Mesenchymal stem cell (in vitro differentiated cells and primary cell): ENCODE data around the gene LBX2.

ENCODE experiments used
- DNase-seq: peaks from one replicate; pipeline ENCODE4 v3.0.0-alpha.2; 2013
- H2AFZ ChIP-seq: one replicate; pipeline ENCODE4 v1.6.1; 2013; ENCODE audit warnings: low read depth, mild to moderate bottlenecking, control low read depth, inconsistent platforms, low read length, moderate library complexity
- H2AK5ac ChIP-seq: 2 replicates; pipeline ENCODE4 v1.6.1; 2013; ENCODE audit warnings: low read length, moderate library complexity, mild to moderate bottlenecking, inconsistent platforms; ENCODE audit not compliant: severe bottlenecking
- H2BK120ac ChIP-seq: one replicate; pipeline ENCODE4 v1.6.1; 2013; ENCODE audit warnings: low read depth, mild to moderate bottlenecking, inconsistent platforms, low read length, moderate library complexity
- H2BK12ac ChIP-seq, 2 experiments: one replicate each; pipeline ENCODE4 v1.6.1; 2013; ENCODE audit warnings: inconsistent platforms in 2 of 2, low read length in 2 of 2, mild to moderate bottlenecking in 2 of 2, moderate library complexity in 2 of 2, control low read depth in 1 of 2
- H2BK15ac ChIP-seq: one replicate; pipeline ENCODE4 v1.6.1; 2013; ENCODE audit warnings: mild to moderate bottlenecking, low read depth, inconsistent platforms; ENCODE audit not compliant: poor library complexity, severe bottlenecking
- H2BK5ac ChIP-seq: 2 replicates; pipeline ENCODE4 v1.6.1; 2013; ENCODE audit warnings: low read depth, mild to moderate bottlenecking, low read length, control low read depth, inconsistent platforms; ENCODE audit not compliant: poor library complexity, severe bottlenecking
- H3K14ac ChIP-seq, 2 experiments: one replicate each; pipeline ENCODE4 v1.6.1; 2013; ENCODE audit warnings: inconsistent platforms in 2 of 2, low read length in 2 of 2, control low read depth in 1 of 2, mild to moderate bottlenecking in 1 of 2, moderate library complexity in 1 of 2
- H3K18ac ChIP-seq, 2 experiments: one replicate each; pipeline ENCODE4 v1.6.1; 2013; ENCODE audit warnings: inconsistent platforms in 2 of 2, low read length in 2 of 2, control low read depth in 1 of 2, low read depth in 1 of 2, mild to moderate bottlenecking in 1 of 2
- H3K23ac ChIP-seq, 2 experiments: one replicate each; pipeline ENCODE4 v1.6.1; 2013; ENCODE audit warnings: inconsistent platforms in 2 of 2, low read length in 2 of 2, mild to moderate bottlenecking in 2 of 2, moderate library complexity in 2 of 2, control low read depth in 1 of 2
- H3K27ac ChIP-seq: 2 replicates; pipeline ENCODE4 v1.5.1; 2013; ENCODE audit warnings: mild to moderate bottlenecking, moderate library complexity, low read length, control low read depth, inconsistent platforms; ENCODE audit not compliant: poor library complexity, severe bottlenecking
- H3K27me3 ChIP-seq, 2 experiments: 2 replicates each; pipeline versions ENCODE4 v1.6.1 to v1.7.0; 2013; ENCODE audit warnings: low read length in 2 of 2, mild to moderate bottlenecking in 2 of 2, moderate library complexity in 2 of 2, control low read depth in 1 of 2, inconsistent platforms in 1 of 2; ENCODE audit not compliant: control insufficient read depth in 1 of 2, insufficient read depth in 1 of 2
- H3K36me3 ChIP-seq, 2 experiments: 2 replicates each; pipeline versions ENCODE4 v1.6.1 to v1.7.0; 2013; ENCODE audit warnings: low read length in 2 of 2, control low read depth in 1 of 2, inconsistent platforms in 1 of 2, low read depth in 1 of 2, mild to moderate bottlenecking in 1 of 2; ENCODE audit not compliant: insufficient read depth in 2 of 2, control insufficient read depth in 1 of 2
- H3K4ac ChIP-seq, 2 experiments: one replicate each; pipeline ENCODE4 v1.6.1; 2013; ENCODE audit warnings: inconsistent platforms in 2 of 2, low read length in 2 of 2, mild to moderate bottlenecking in 2 of 2, moderate library complexity in 2 of 2, control low read depth in 1 of 2, low read depth in 1 of 2
- H3K4me1 ChIP-seq: 2 replicates; pipeline ENCODE4 v1.6.1; 2013; ENCODE audit warnings: low read depth, low read length, control low read depth; ENCODE audit not compliant: control insufficient read depth, insufficient read depth
- H3K4me2 ChIP-seq: 2 replicates; pipeline ENCODE4 v1.6.1; 2013; ENCODE audit warnings: low read length, mild to moderate bottlenecking, inconsistent platforms; ENCODE audit not compliant: poor library complexity, severe bottlenecking
- H3K4me3 ChIP-seq, 2 experiments: 2 replicates each; pipeline versions ENCODE4 v1.5.1 to v1.7.0; 2013; ENCODE audit warnings: low read length in 2 of 2, mild to moderate bottlenecking in 2 of 2, control low read depth in 1 of 2, low read depth in 1 of 2; ENCODE audit not compliant: insufficient read depth in 1 of 2
- H3K79me1 ChIP-seq: replicated peaks from 2 replicates; pipeline ENCODE4 v1.6.1; 2013; ENCODE audit warnings: mild to moderate bottlenecking, control low read depth, low read length, inconsistent platforms; ENCODE audit not compliant: poor library complexity, severe bottlenecking
- H3K9ac ChIP-seq: 2 replicates; pipeline ENCODE4 v1.7.0; 2013; ENCODE audit warnings: mild to moderate bottlenecking, low read length, moderate library complexity
- H3K9me3 ChIP-seq: 2 replicates; pipeline ENCODE4 v1.7.0; 2013; ENCODE audit warnings: mild to moderate bottlenecking, low read length; ENCODE audit not compliant: control insufficient read depth
- H4K8ac ChIP-seq: one replicate; pipeline ENCODE4 v1.6.1; 2013; ENCODE audit warnings: inconsistent platforms, mild to moderate bottlenecking, low read length, moderate library complexity
- H4K91ac ChIP-seq: one replicate; pipeline ENCODE4 v1.6.1; 2013; ENCODE audit warnings: mild to moderate bottlenecking, low read length, inconsistent platforms
- whole genome bisulfite sequencing: methylation state at CpG from one replicate; pipeline ENCODE4 v1.1.7; 2013; ENCODE audit warnings: mixed read lengths; 5-methylcytosine and 5-hydroxymethylcytosine counted together

The LBX2 gene

GRCh38 chr2:74542978-74543377, 43.6 kb upstream of the LBX2 start:
- H3K23ac ChIP-seq = no peak overlapping the region
- 100% methylated on average over 1 of the region's 1 CpG for WGBS
- H3K9me3 ChIP-seq = no peaks in the 10 kb centered on the region
- no peak overlapping the region for H2BK5ac ChIP-seq
- no peak overlapping the region for H3K9ac ChIP-seq
- H3K36me3 ChIP-seq = no peaks in the 10 kb centered on the region
- no peak overlapping the region for H2AFZ ChIP-seq
- H4K91ac ChIP-seq = no peak overlapping the region
- DNase-seq = no peak
- H3K4ac ChIP-seq = no peak overlapping the region
- H2BK120ac ChIP-seq = no peak overlapping the region
- no peak overlapping the region for H4K8ac ChIP-seq
- H3K27me3 ChIP-seq = peaks cover 0 to 5% of the 10 kb centered on the region in 2 experiments
- no peak overlapping the region for H3K4me2 ChIP-seq
- no peak overlapping the region for H2BK15ac ChIP-seq
- no peak overlapping the region for H2AK5ac ChIP-seq
- no peak overlapping the region for H3K14ac ChIP-seq
- no peak overlapping the region for H2BK12ac ChIP-seq
- H3K4me3 ChIP-seq = no peak overlapping the region
- no peaks in the 10 kb centered on the region for H3K79me1 ChIP-seq
- H3K18ac ChIP-seq = no peak overlapping the region
- no peaks in the 10 kb centered on the region for H3K4me1 ChIP-seq
- H3K27ac ChIP-seq = no peak overlapping the region

- peaks cover 0 to 5% of the 10 kb centered on the region in 2 experiments for H3K27me3 ChIP-seq
- 95% methylated on average over 5 of the region's 5 CpGs for whole genome bisulfite sequencing
- no peak overlapping the region for H3K4me2 ChIP-seq
Measured at GRCh38 chr2:74540291-74540690, 40.9 kb upstream of the LBX2 start.

GRCh38 chr2:74538881-74539339, 39.5 kb upstream of the LBX2 start:
- H2AFZ ChIP-seq = no peak overlapping the region
- no peak overlapping the region for H4K91ac ChIP-seq
- no peaks in the 10 kb centered on the region for H3K79me1 ChIP-seq
- H2BK5ac ChIP-seq = no peak overlapping the region
- H3K27me3 ChIP-seq = peaks cover 0 to 5% of the 10 kb centered on the region in 2 experiments
- H3K9ac ChIP-seq = no peak overlapping the region
- no peak for DNase-seq
- H3K4me1 ChIP-seq = no peaks in the 10 kb centered on the region
- no peak overlapping the region for H3K4me2 ChIP-seq
- no peak overlapping the region for H3K4me3 ChIP-seq
- H3K23ac ChIP-seq = no peak overlapping the region
- no peak overlapping the region for H3K14ac ChIP-seq
- no peak overlapping the region for H3K27ac ChIP-seq
- 96% methylated on average over 7 of the region's 7 CpGs for WGBS
- peaks cover 4 to 7% of the 10 kb centered on the region in 2 experiments for H3K36me3 ChIP-seq
- H4K8ac ChIP-seq = no peak overlapping the region
- H3K18ac ChIP-seq = no peak overlapping the region
- H2BK15ac ChIP-seq = no peak overlapping the region
- H2AK5ac ChIP-seq = no peak overlapping the region
- H2BK120ac ChIP-seq = no peak overlapping the region
- no peak overlapping the region for H3K4ac ChIP-seq
- H3K9me3 ChIP-seq = no peaks in the 10 kb centered on the region
- no peak overlapping the region for H2BK12ac ChIP-seq

More at GRCh38 chr2:74540291-74540690, 40.9 kb upstream of the LBX2 start:
- no peak overlapping the region for H2BK12ac ChIP-seq
- H4K91ac ChIP-seq = no peak overlapping the region
- H3K79me1 ChIP-seq = no peaks in the 10 kb centered on the region
- no peak overlapping the region for H3K27ac ChIP-seq
- no peak overlapping the region for H3K4ac ChIP-seq
- H2AFZ ChIP-seq = no peak overlapping the region
- H3K9me3 ChIP-seq = no peaks in the 10 kb centered on the region
- H2BK15ac ChIP-seq = no peak overlapping the region
- no peaks in the 10 kb centered on the region for H3K4me1 ChIP-seq
- DNase-seq = no peak
- H3K18ac ChIP-seq = no peak overlapping the region
- H4K8ac ChIP-seq = no peak overlapping the region
- peak overlapping the region; percentile 52 for H3K9ac ChIP-seq
- no peak overlapping the region for H2BK120ac ChIP-seq
- peak overlapping the region in 1 of 2 experiments; percentile 3 for H3K4me3 ChIP-seq
- no peaks in the 10 kb centered on the region for H3K36me3 ChIP-seq
- no peak overlapping the region for H2BK5ac ChIP-seq
- no peak overlapping the region for H3K14ac ChIP-seq
- H3K23ac ChIP-seq = no peak overlapping the region
- H2AK5ac ChIP-seq = no peak overlapping the region

GRCh38 chr2:74537140-74537539, 37.7 kb upstream of the LBX2 start:
- peak overlapping the region; percentile 25 for H3K9ac ChIP-seq
- H4K91ac ChIP-seq = no peak overlapping the region
- no peaks in the 10 kb centered on the region for H3K9me3 ChIP-seq
- no peak for DNase-seq
- H2BK12ac ChIP-seq = no peak overlapping the region
- H3K18ac ChIP-seq = no peak overlapping the region
- no peaks in the 10 kb centered on the region for H3K4me1 ChIP-seq
- no peak overlapping the region for H3K4me2 ChIP-seq
- peaks cover 19 to 21% of the 10 kb centered on the region in 2 experiments for H3K36me3 ChIP-seq
- H3K27ac ChIP-seq = no peak overlapping the region
- no peak overlapping the region for H4K8ac ChIP-seq
- no peak overlapping the region for H2BK5ac ChIP-seq
- 67% methylated on average over 4 of the region's 4 CpGs for WGBS
- H2BK120ac ChIP-seq = no peak overlapping the region
- peaks cover 0 to 5% of the 10 kb centered on the region in 2 experiments for H3K27me3 ChIP-seq
- H3K23ac ChIP-seq = no peak overlapping the region
- H3K14ac ChIP-seq = no peak overlapping the region
- no peak overlapping the region for H3K4ac ChIP-seq
- H2AK5ac ChIP-seq = no peak overlapping the region
- H3K79me1 ChIP-seq = peaks cover 3% of the 10 kb centered on the region
- no peak overlapping the region for H2AFZ ChIP-seq
- no peak overlapping the region for H3K4me3 ChIP-seq
- H2BK15ac ChIP-seq = no peak overlapping the region
